Effector memory CD8-positive, alpha-beta T cell (primary cell): ENCODE data around the gene KRT26.
"Not testable (repeated sequence)": the region's sequence is repeated elsewhere in the genome, so short reads cannot be mapped to it uniquely, and the experiment has no call there.

Source experiments
- ATAC-seq: fragments of 150-1000 bp; cut with Tn5 transposase; replicated peaks from 2 replicates; pipeline ENCODE4 v1.10.0; 2021; ENCODE audit warnings: mild to moderate bottlenecking, moderate library complexity
- DNase-seq, 3 experiments: peaks; one replicate each; pipeline ENCODE4 v3.0.0; 2021
- H3K27ac Mint-ChIP-seq, 2 donors: one replicate each; pipeline ENCODE4 v1.8.0; 2022; ENCODE audit warnings: mild to moderate bottlenecking in 2 of 2, mixed read lengths in 2 of 2, moderate library complexity in 2 of 2
- H3K27me3 Mint-ChIP-seq, 2 donors: one replicate each; pipeline ENCODE4 v1.8.0; 2022; ENCODE audit warnings: mixed read lengths in 2 of 2
- H3K36me3 Mint-ChIP-seq: one replicate; pipeline ENCODE4 v1.8.0; 2022; ENCODE audit warnings: mild to moderate bottlenecking, moderate library complexity, mixed read lengths; ENCODE audit not compliant: insufficient read depth
- H3K4me1 Mint-ChIP-seq, 2 donors: one replicate each; pipeline ENCODE4 v1.8.0; 2022; ENCODE audit warnings: low read depth in 2 of 2, mixed read lengths in 2 of 2
- H3K4me3 Mint-ChIP-seq, 2 donors: one replicate each; pipeline ENCODE4 v1.8.0; 2022; ENCODE audit warnings: mild to moderate bottlenecking in 2 of 2, mixed read lengths in 2 of 2, moderate library complexity in 2 of 2
- H3K9me3 Mint-ChIP-seq, 2 donors: one replicate each; pipeline ENCODE4 v1.8.0; 2022; ENCODE audit warnings: mixed read lengths in 2 of 2

KRT26 gene

DNA sequence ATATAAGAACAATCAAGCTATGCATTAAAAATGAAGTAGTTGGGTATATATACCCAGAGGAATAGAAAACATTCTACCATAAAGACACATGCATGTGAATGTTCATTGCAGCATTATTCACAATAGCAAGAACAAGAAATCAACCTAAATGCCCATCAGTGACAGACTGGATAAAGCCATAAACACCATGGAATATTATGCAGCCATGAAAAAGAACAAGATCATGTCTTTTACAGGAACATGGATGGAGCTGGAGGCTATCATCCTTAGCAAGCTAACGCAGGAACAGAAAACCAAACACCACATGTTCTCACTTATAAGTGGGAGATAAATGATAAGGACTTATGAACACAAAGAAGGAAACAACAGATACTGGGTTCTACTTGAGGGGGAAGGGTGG, 23.3 kb downstream of the KRT26 start:
- not testable (repeated sequence) for H3K9me3 Mint-ChIP-seq, DNase-seq, H3K36me3 Mint-ChIP-seq, H3K27ac Mint-ChIP-seq, ATAC-seq, H3K4me3 Mint-ChIP-seq, H3K4me1 Mint-ChIP-seq
- H3K27me3 Mint-ChIP-seq: peaks cover 51 to 70% of the 10 kb centered on the region in 2 donors

- ATAC-seq: no peak
- Mint-ChIP-seq H3K9me3 (peaks cover 3 to 8% of the 10 kb centered on the region in 2 donors), H3K4me3 (no peak overlapping the region), H3K4me1 (no peaks in the 10 kb centered on the region), H3K27me3 (peaks cover 48 to 74% of the 10 kb centered on the region in 2 donors), H3K27ac (no peak overlapping the region), H3K36me3 (no peaks in the 10 kb centered on the region)
- no peak for DNase-seq
Measured at GRCh38 chr17:40738553-40738952, 33.4 kb downstream of the KRT26 start.

DNA sequence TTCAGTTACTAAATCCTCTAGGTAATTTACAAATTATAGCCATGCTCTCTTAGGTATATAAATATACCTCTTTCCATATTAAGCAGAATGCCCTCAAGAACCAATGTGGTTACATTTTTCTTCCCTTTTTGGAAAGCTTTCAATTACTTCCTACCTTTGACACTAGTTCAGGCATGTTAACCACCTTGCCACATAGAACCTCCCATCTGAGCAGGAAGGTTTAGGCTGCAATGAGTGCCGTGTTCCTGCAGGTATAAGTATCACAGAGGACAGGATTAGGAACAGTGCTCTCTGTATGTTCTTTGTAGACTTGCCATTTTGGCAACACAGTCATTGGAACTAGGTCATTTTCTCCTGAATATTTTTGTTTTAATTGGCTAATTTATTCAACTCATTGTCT, 37.0 kb downstream of the KRT26 start:
- no peak overlapping the region for H3K4me3 Mint-ChIP-seq
- H3K27me3 Mint-ChIP-seq: peaks cover 48 to 72% of the 10 kb centered on the region in 2 donors

GRCh38 chr17:40734018-40734417, 38.0 kb downstream of the KRT26 start:
- DNase-seq (no peak), ATAC-seq (no peak)
- peaks cover 44 to 68% of the 10 kb centered on the region in 2 donors for H3K27me3 Mint-ChIP-seq
- no peaks in the 10 kb centered on the region for H3K9me3 Mint-ChIP-seq
- no peaks in the 10 kb centered on the region for H3K36me3 Mint-ChIP-seq
- no peak overlapping the region for H3K27ac Mint-ChIP-seq
- H3K4me1 Mint-ChIP-seq: no peaks in the 10 kb centered on the region
- H3K4me3 Mint-ChIP-seq: no peak overlapping the region

More for the DNA sequence above, 37.0 kb downstream of the KRT26 start:
- H3K9me3 Mint-ChIP-seq: no peaks in the 10 kb centered on the region
- H3K4me1 Mint-ChIP-seq: no peaks in the 10 kb centered on the region
- H3K27ac Mint-ChIP-seq: no peak overlapping the region
- no peaks in the 10 kb centered on the region for H3K36me3 Mint-ChIP-seq
- no peak for DNase-seq
- ATAC-seq: no peak

GRCh38 chr17:40730970-40731369, 41.0 kb downstream of the KRT26 start:
- no peak for DNase-seq
- ATAC-seq: no peak
- Mint-ChIP-seq H3K4me1 (no peaks in the 10 kb centered on the region), H3K9me3 (no peaks in the 10 kb centered on the region), H3K4me3 (no peak overlapping the region), H3K27ac (no peak overlapping the region), H3K36me3 (no peaks in the 10 kb centered on the region), H3K27me3 (peaks cover 32 to 59% of the 10 kb centered on the region in 2 donors)

DNA sequence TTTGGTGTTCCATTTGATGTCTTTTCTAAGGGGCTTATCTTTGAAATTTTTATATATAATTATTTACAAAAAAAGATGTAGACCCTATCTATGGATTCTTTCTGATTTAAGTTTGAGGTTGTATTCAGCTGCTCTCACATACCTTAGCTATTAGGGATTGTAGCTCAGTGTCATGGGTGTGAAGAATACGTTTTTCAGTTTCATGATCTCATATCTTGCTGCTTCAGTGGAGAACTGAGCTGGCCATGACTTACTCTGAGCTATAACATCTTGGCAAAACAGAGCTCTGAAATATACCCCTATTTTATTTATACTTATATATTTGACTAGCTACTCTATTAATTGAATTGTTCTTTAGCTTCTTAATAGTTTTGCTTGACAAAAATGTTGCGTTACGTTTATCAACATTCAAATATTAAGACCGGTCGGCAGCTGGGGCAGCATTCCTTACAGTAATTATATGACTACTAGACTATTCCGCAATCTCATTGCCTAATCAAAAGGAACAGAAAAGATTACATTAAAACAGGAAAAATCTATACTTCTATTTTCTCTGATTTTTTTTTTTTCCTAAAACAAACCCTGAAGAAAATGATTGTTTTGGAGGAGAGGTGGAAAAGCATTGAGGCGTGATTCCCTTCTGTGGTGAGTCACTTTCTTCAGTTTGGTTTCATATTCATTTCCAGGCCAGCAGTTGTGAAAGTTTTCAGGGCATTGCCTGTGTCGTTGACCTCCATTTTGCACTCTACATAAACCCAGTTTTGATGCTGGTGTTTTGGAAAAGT, 44.4 kb downstream of the KRT26 start:
- Mint-ChIP-seq H3K27ac (no peak overlapping the region), H3K36me3 (no peaks in the 10 kb centered on the region)

DNA sequence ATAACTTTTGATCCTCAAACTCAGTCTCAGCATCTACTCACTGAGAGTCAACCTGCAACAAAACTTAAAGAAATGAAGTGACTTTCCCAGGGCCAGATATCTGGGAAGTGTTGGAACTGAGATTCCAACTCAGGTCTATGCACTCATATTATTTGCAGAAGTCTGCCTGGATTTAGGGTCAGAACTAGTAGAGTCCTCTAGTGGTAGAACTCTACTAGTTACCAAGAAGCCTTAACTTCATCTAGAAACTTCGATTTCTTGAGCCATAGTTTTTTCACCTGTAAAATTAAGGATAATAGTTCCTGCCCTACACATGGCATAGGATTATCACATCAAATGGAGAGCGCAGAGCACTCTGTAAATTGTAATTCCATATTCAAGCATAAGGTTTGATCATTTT, 45.1 kb downstream of the KRT26 start:
- Mint-ChIP-seq H3K36me3 (no peaks in the 10 kb centered on the region), H3K27me3 (peaks cover 35 to 55% of the 10 kb centered on the region in 2 donors), H3K9me3 (no peaks in the 10 kb centered on the region), H3K4me3 (no peak overlapping the region), H3K4me1 (no peaks in the 10 kb centered on the region), H3K27ac (no peak overlapping the region)
- ATAC-seq (no peak), DNase-seq (no peak)

More for the DNA sequence above, 44.4 kb downstream of the KRT26 start:
- no peaks in the 10 kb centered on the region for H3K9me3 Mint-ChIP-seq
- ATAC-seq: no peak
- no peak for DNase-seq
- H3K27me3 Mint-ChIP-seq: peaks cover 41 to 50% of the 10 kb centered on the region in 2 donors
- H3K4me3 Mint-ChIP-seq: no peak overlapping the region
- no peaks in the 10 kb centered on the region for H3K4me1 Mint-ChIP-seq

DNA sequence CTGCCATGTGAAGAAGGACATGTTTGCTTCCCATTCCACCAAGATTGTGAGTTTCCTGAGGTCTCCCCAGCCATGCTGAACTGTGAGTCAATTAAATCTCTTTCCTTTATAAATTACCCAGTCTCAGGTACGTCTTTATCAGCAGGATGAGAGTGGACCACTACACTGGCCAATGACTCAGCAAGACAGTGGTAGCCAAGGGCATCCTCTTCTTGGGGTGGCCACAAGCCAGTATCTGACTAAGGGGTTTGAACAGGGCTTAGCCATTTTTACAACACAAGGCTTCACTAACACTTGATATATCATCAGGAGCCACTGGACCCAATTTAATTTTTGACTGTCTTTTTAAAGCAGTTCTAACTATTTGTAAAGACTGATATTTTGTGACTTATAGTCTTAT, 47.3 kb downstream of the KRT26 start:
- Mint-ChIP-seq H3K9me3 (no peaks in the 10 kb centered on the region), H3K27me3 (peaks cover 28 to 45% of the 10 kb centered on the region in 2 donors), H3K36me3 (no peaks in the 10 kb centered on the region), H3K27ac (no peak overlapping the region), H3K4me3 (no peak overlapping the region), H3K4me1 (no peaks in the 10 kb centered on the region)
- DNase-seq (no peak), ATAC-seq (no peak)

DNA sequence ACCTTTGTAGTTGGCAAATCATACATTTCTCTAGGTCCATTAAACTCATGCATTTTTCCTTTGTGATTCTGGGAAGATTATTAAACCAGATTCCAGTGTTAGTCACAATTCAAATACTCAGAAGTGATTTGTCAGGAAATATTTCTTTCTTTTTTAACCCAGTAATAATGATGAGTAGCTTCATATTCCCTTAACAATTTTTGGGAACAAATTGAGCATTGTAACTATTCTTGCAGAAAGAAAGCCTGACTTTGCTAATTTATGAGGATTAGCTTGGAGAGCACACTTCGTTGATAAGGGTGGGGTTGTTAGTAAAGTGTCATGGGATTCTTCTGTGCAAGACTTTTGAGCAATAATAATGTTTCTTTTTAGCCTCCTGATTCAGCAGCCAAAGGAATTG, 49.8 kb downstream of the KRT26 start:
- Mint-ChIP-seq H3K27me3 (peaks cover 39 to 44% of the 10 kb centered on the region in 2 donors), H3K36me3 (no peaks in the 10 kb centered on the region), H3K27ac (no peak overlapping the region), H3K9me3 (no peaks in the 10 kb centered on the region), H3K4me1 (no peaks in the 10 kb centered on the region), H3K4me3 (no peak overlapping the region)
- DNase-seq (no peak), ATAC-seq (no peak)

- no peak overlapping the region for H3K4me3 Mint-ChIP-seq
- H3K27ac Mint-ChIP-seq: no peak overlapping the region
- DNase-seq (no peak), ATAC-seq (no peak)
- no peaks in the 10 kb centered on the region for H3K4me1 Mint-ChIP-seq
- H3K36me3 Mint-ChIP-seq: no peaks in the 10 kb centered on the region
- no peaks in the 10 kb centered on the region for H3K9me3 Mint-ChIP-seq
- H3K27me3 Mint-ChIP-seq: peaks cover 46 to 51% of the 10 kb centered on the region in 2 donors
Measured at GRCh38 chr17:40720899-40721298, 51.1 kb downstream of the KRT26 start.

GRCh38 chr17:40718930-40719329, 53.1 kb downstream of the KRT26 start:
- no peaks in the 10 kb centered on the region for H3K36me3 Mint-ChIP-seq
- DNase-seq: no peak
- ATAC-seq: no peak
- peaks cover 58 to 61% of the 10 kb centered on the region in 2 donors for H3K27me3 Mint-ChIP-seq
- no peaks in the 10 kb centered on the region for H3K4me1 Mint-ChIP-seq
- H3K27ac Mint-ChIP-seq: no peak overlapping the region
- no peaks in the 10 kb centered on the region for H3K9me3 Mint-ChIP-seq
- no peak overlapping the region for H3K4me3 Mint-ChIP-seq

- H3K4me3 Mint-ChIP-seq: no peak overlapping the region
- H3K27ac Mint-ChIP-seq: no peak overlapping the region
- H3K36me3 Mint-ChIP-seq: no peaks in the 10 kb centered on the region
- DNase-seq (no peak), ATAC-seq (no peak)
- no peaks in the 10 kb centered on the region for H3K4me1 Mint-ChIP-seq
- H3K9me3 Mint-ChIP-seq: no peaks in the 10 kb centered on the region
- H3K27me3 Mint-ChIP-seq: peaks cover 46 to 51% of the 10 kb centered on the region in 2 donors
Measured at GRCh38 chr17:40717776-40718175, 54.2 kb downstream of the KRT26 start.
